Activated T-helper 17 cell treated with anti-CD3 and anti-CD28 coated beads, Interleukin-2, amount 50 U/mL, for 72 hours (primary cell): ENCODE results near the gene DNAJB8. TPM values are rescaled to one million over a fixed set of nuclear protein-coding genes. Genes with fewer than 3 reads are reported as not detected.

Source experiments
- ATAC-seq: fragments of 150-1000 bp; cut with Tn5 transposase; replicated peaks from 2 replicates; pipeline ENCODE4 v1.10.0; 2021; ENCODE audit warnings: mild to moderate bottlenecking, moderate library complexity
- H3K27ac Mint-ChIP-seq: one replicate; pipeline ENCODE4 v1.8.0; 2022; ENCODE audit warnings: mixed read lengths
- H3K27me3 Mint-ChIP-seq: one replicate; pipeline ENCODE4 v1.8.0; 2022; ENCODE audit warnings: mixed read lengths
- H3K36me3 Mint-ChIP-seq: one replicate; pipeline ENCODE4 v1.8.0; 2022; ENCODE audit warnings: low read depth, mild to moderate bottlenecking, mixed read lengths
- H3K4me1 Mint-ChIP-seq: one replicate; pipeline ENCODE4 v1.8.0; 2022; ENCODE audit warnings: mixed read lengths
- H3K4me3 Mint-ChIP-seq: one replicate; pipeline ENCODE4 v1.8.0; 2022; ENCODE audit warnings: mild to moderate bottlenecking, mixed read lengths
- H3K9me3 Mint-ChIP-seq: one replicate; pipeline ENCODE4 v1.8.0; 2022; ENCODE audit warnings: mixed read lengths
- total RNA-seq, 2 donors: library from RNA; stranded (reverse); gene quantifications; one replicate each; pipeline ENCODE4 v1.2.3, GENCODE V29; 2022

Gene DNAJB8
- total RNA-seq, 2 donors from 2014 or later, result not detected

DNA sequence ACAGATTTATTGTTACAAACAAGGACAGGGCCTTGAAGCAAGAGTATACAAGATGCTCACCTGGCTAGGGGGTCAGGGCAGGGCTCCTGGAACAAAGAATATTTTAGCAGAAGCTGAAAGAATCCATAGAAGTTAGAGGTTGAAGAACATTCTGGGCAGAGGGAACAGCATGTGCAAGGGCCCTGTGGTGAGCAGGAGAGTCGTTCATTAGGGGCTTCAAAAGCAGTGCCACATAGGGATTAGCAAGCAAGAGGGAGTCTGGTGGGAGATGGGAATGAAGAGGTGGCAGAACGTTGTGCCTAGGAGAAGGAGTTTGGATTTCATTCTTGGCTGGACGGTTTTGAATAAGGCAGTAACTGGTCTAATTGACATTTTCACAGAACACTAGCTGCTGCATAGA lies 22.9 kb downstream of the DNAJB8 start:
- Mint-ChIP-seq H3K4me3 (no peak overlapping the region), H3K9me3 (peaks cover 12% of the 10 kb centered on the region), H3K4me1 (peaks cover 15% of the 10 kb centered on the region), H3K36me3 (no peaks in the 10 kb centered on the region), H3K27me3 (peaks cover 18% of the 10 kb centered on the region), H3K27ac (no peak overlapping the region)
- ATAC-seq, result no peak

DNA sequence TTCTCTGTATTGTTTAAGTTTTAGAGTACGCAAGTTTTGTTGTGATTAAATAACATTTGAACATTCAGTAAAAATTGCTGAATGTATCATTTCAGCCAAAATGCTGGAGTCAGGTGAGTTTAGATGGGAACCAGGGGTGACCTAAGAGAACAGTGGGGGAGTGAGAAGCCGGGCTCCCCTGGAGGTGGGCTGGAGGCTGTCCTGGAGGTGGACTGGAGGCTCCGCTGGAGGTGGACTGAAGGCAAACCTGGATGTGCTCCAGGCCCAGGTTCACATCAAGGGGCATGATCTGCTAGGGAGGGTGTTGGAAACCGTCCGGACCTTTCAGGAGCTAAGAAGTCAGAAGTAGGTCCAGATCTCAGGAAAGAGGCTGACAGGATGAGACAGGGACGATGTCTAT lies 23.7 kb downstream of the DNAJB8 start:
- H3K27ac Mint-ChIP-seq, result no peak overlapping the region
- H3K27me3 Mint-ChIP-seq, result peaks cover 18% of the 10 kb centered on the region
- no peaks in the 10 kb centered on the region for H3K36me3 Mint-ChIP-seq
- peaks cover 9% of the 10 kb centered on the region for H3K4me1 Mint-ChIP-seq
- no peak for ATAC-seq
- H3K4me3 Mint-ChIP-seq, result no peak overlapping the region
- peaks cover 8% of the 10 kb centered on the region for H3K9me3 Mint-ChIP-seq

DNA sequence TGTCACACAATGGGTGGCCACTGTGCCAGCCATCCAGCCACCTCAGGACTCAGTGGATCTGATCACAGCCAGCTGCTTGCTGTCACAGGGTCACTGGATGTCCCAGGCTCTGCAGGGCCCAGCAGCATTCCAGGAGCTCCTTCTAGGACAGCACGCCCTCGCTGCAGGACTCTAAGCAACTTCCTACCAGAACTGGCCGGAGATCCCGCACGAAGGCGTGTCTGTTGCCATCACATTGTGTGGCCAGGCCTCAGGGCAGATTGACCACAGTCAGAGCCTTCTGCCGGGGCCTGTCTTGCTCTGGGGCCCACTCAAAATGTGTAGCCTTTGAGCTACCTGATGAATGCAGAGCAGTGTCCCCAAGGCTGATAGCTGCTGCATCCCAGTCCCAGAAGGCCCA lies 24.6 kb downstream of the DNAJB8 start:
- Mint-ChIP-seq H3K36me3 (no peaks in the 10 kb centered on the region), H3K27me3 (peaks cover 18% of the 10 kb centered on the region), H3K4me3 (no peak overlapping the region), H3K4me1 (peaks cover 2% of the 10 kb centered on the region), H3K9me3 (peaks cover 5% of the 10 kb centered on the region), H3K27ac (no peak overlapping the region)
- no peak for ATAC-seq

DNA sequence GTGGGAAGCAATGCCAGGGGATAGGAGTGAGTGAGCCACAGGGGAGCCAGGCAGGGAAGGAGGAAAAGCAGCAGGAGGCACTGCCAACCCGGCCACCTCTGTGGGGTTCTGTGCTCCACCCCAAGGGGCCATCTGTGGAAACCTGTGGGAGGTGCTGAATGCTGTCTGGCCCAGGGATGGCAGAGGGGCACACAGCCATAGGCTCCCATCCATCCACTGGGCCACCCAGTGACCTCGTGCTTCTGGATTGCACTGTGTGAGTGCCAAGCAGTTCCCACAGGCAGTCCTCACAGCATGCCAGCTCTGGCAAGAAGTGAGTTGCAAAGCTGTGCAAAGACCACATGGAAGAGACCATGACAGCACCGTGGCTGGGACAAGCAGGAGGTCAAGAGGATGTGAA lies 27.5 kb downstream of the DNAJB8 start:
- Mint-ChIP-seq H3K36me3 (no peaks in the 10 kb centered on the region), H3K9me3 (no peaks in the 10 kb centered on the region), H3K27ac (no peak overlapping the region), H3K27me3 (peaks cover 29% of the 10 kb centered on the region), H3K4me3 (no peak overlapping the region), H3K4me1 (no peaks in the 10 kb centered on the region)
- no peak for ATAC-seq

DNA sequence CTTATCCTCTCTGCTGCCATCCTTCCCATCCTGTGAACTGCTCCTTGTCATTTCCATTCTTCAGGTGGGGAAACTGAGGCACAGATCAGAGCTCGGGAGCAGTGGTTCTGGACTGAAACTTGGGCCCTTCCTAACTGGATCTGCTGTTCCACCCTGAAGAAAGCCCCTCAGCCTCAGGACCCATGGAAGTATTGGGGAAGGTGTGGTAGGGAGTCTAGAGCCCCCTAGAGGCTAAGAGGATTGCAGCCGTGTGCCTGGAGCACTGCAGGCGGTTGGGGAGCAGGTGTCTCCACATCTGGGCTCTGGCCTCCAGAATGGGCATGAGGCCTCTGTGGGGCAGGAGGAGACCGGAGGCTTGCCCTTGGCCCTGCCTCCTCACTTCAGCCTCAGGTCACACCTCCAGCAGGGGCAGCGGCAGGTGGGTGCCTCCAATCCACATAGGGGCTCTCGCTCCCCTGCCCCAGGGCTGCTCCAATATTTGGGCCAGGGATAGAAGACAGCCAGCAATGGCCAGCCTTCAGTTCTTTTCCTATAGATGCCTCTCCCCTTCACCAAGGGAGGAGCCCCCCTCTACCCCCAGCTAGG lies 28.1 kb downstream of the DNAJB8 start:
- ATAC-seq, result no peak

DNA sequence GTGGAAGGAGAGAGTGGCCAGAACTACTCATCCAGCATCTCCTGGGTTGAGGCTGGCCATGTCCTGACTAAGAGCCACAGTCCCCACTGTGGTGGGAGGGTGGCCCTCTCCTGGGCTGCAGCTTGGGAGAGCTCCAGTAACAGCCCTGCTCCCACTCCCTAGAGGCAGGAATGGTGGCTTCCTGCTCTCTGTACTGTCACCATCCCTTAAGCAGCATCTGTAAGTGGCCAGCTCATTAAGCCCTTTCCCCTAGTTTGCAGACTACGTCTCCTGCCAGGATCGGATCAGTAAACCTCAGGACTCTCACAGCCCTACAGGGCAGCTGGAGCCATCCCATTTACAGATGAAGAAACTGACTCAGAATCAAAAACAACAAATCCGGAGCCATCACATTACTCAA lies 30.5 kb downstream of the DNAJB8 start:
- peaks cover 41% of the 10 kb centered on the region for H3K27me3 Mint-ChIP-seq
- no peaks in the 10 kb centered on the region for H3K9me3 Mint-ChIP-seq
- no peak for ATAC-seq
- H3K4me3 Mint-ChIP-seq, result no peak overlapping the region
- peaks cover 7% of the 10 kb centered on the region for H3K4me1 Mint-ChIP-seq
- H3K27ac Mint-ChIP-seq, result no peak overlapping the region
- H3K36me3 Mint-ChIP-seq, result peaks cover 8% of the 10 kb centered on the region

More for the DNA sequence above, 28.1 kb downstream of the DNAJB8 start:
- H3K27me3 Mint-ChIP-seq, result peaks cover 31% of the 10 kb centered on the region
- H3K36me3 Mint-ChIP-seq, result no peaks in the 10 kb centered on the region
- H3K27ac Mint-ChIP-seq, result no peak overlapping the region
- H3K4me3 Mint-ChIP-seq, result no peak overlapping the region
- H3K4me1 Mint-ChIP-seq, result no peaks in the 10 kb centered on the region
- H3K9me3 Mint-ChIP-seq, result no peaks in the 10 kb centered on the region

DNA sequence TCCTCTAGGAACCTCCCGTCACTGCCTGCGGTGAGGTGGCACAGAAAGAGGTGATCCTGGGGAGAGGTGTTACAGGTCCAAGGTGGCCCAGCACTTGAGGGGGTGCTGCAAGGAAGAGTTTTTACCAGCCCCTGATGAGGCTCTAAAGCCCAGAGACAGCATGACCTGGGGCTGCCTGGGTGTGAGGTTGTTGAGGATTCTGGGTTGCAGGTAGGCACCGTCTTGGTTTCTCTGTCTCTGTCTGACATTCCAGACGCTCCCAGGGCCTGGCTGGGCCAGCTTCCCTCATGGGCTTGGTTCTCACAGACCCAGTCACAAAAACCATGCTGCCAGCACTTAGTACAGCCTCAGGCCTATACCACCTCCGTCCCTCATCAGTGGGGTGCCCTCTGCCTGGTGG lies 31.1 kb downstream of the DNAJB8 start:
- peaks cover 45% of the 10 kb centered on the region for H3K27me3 Mint-ChIP-seq

DNA sequence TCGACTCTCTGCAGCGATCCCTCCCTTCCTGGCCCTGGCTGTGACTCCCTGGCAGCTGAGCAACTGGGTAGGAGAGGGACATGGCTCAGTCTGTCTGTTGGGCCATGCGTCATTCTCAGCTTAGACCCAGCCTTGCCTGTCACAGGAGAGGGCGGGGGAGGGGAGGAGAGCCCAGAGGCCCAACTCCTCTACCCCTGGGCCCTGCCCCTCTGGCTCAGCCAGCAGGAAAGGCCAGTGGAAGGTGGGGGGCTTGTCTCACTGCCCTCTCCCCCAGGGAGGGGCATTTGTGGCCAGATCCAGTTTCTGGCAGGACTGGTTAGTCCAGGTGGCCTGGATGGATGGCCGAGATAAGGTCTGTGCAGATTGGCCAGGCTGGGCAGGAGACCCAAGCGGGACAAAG lies 31.6 kb downstream of the DNAJB8 start:
- H3K27me3 Mint-ChIP-seq, result peaks cover 45% of the 10 kb centered on the region
- peaks cover 8% of the 10 kb centered on the region for H3K36me3 Mint-ChIP-seq
- H3K9me3 Mint-ChIP-seq, result no peaks in the 10 kb centered on the region
- peaks cover 7% of the 10 kb centered on the region for H3K4me1 Mint-ChIP-seq
- no peak overlapping the region for H3K4me3 Mint-ChIP-seq
- H3K27ac Mint-ChIP-seq, result no peak overlapping the region
- no peak for ATAC-seq

More for the DNA sequence above, 31.1 kb downstream of the DNAJB8 start:
- Mint-ChIP-seq H3K4me3 (no peak overlapping the region), H3K9me3 (no peaks in the 10 kb centered on the region), H3K4me1 (peaks cover 7% of the 10 kb centered on the region), H3K27ac (no peak overlapping the region), H3K36me3 (peaks cover 8% of the 10 kb centered on the region)
- no peak for ATAC-seq

DNA sequence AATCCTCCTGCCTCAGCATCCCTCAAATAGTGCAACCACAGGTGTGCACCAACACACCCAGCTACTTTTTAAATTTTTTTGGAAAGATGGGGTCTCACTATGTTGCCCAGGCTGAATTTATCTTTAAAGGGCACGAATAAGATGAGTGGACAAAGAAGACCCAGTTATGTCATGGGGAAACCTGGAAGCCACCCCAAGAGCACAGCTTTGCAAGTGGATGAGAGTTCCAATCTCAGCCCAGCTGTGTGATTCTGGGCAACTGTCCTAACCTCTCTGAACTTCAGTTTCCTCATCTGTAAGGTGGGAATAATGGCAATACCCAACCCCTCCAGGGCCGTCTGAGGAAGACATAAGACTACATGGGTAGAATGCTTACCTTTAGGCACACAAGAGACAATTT lies 32.2 kb downstream of the DNAJB8 start:
- Mint-ChIP-seq H3K36me3 (peaks cover 8% of the 10 kb centered on the region), H3K9me3 (no peaks in the 10 kb centered on the region), H3K27ac (no peak overlapping the region), H3K4me3 (no peak overlapping the region), H3K4me1 (peaks cover 7% of the 10 kb centered on the region), H3K27me3 (peaks cover 42% of the 10 kb centered on the region)
- no peak for ATAC-seq

DNA sequence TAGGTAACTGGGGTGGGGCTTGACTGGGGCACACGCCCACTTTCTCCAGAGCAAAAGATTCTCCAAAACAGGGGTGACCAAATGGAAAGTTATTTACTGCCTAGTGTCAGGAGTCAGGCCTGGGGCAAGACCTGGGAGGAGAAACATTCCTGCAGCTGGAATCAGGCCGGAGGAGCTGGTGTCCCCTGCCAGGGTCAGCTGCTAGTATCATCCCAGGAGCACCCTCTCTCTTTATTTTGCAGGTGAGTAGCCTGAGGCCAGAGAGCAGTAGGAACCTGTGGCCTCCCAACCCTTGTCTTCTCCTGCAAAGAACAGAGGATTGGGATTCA lies 32.9 kb downstream of the DNAJB8 start:
- Mint-ChIP-seq H3K4me3 (no peak overlapping the region), H3K27me3 (peaks cover 35% of the 10 kb centered on the region), H3K4me1 (peaks cover 7% of the 10 kb centered on the region), H3K27ac (no peak overlapping the region), H3K9me3 (no peaks in the 10 kb centered on the region), H3K36me3 (peaks cover 8% of the 10 kb centered on the region)
- no peak for ATAC-seq

DNA sequence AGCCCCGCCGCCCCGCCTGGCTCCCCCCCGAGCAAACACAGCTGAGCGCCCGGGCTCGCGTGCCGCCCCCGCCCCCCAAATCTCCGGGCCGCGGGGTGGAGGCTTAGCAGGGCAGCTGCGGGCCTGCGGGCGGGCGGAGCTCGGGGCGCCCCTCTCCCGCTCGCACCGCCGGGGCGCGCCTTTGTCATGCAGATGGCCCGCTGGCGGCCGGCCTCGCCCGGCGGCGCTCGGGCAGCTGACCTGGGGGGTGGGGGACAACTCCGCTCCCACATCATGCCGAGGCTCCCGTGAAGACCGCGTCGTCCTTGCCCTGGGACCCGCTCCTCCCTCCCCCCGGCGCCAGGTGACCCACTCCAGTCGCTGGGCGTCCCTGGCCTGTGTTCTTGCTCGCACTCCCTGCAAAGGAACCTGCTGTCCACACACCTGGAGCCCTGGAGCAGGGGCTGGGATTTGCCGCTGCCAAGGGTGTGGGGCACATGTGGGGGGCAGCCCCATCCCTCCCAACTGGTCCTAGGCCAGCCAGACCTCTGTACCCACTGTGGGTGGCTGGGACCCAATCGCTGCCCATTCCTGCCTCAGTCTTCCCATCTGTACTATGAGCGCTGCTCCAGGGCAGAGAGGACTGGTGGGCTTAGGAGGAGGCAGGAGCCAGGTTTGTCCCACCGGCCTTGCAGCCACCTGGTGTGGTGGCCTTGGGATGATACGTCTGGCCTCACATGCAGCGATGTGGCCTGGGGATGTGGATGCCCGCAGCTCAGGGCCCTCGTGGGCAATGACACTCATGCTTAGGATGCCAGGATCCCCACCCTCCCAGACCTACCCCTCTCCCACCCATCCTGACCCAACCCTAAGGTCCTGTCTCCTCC lies 33.5 kb downstream of the DNAJB8 start:
- Mint-ChIP-seq H3K4me3 (no peak overlapping the region), H3K4me1 (peaks cover 7% of the 10 kb centered on the region), H3K36me3 (peaks cover 8% of the 10 kb centered on the region), H3K9me3 (no peaks in the 10 kb centered on the region), H3K27ac (no peak overlapping the region), H3K27me3 (peaks cover 39% of the 10 kb centered on the region)
- ATAC-seq, result no peak

DNA sequence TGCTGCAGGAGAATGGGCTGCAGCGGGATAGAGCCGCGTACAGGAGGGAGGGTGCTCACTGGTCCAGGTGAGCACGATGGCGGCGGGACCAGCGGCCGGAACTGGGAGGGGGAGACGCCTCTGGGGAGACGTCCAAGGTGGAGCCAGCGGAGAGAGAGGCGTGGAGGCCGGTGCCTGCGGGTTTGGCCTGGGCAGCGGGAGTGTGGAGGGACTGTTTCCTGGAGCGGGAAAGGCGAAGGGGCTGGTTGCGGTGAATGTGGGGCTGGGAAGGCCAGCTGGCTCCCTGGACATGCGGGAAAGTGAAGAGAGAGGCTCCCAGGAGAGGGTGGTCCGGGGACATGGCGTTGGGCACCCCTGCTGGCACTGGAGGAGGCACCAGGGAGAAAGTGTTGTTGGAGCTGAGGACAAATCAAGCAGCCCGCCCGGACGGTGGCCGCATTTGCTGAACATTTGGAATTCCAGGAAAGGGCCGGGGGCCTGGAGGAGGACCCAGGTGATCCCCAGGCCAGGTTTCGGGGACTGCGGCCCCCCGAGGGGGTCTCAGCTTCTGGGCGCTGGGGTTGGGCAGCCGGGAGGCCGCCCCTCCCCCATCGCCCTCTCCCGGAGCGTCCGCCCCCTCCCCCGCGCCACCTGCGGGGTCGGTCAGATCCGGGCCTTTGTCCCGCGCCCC lies 34.3 kb downstream of the DNAJB8 start:
- no peak overlapping the region for H3K27ac Mint-ChIP-seq

DNA sequence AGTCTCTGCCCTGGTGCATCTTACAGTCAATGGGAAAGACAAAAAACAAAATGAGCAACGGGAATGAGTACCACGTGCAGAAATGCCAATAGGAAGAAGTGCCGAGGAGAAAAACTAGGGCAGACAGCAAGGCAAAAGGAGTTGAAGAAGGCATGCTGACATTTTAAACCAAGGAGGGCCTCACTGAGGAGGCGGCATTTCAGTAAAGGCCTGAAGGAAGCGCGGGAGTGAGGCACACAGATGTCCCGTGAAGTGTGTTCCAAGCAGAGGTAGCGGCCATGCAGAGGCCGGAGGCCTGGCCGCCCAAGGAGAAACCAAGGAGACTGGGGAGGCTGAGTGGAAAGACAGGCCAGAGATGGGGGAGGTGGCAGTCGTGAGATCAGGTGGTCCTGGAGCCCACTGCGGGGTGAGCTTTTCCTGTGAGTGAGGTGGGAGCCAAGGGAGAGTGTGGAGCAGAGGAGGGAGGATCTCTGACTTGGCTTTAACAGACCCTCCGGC lies 34.8 kb downstream of the DNAJB8 start:
- Mint-ChIP-seq H3K9me3 (no peaks in the 10 kb centered on the region), H3K27me3 (peaks cover 44% of the 10 kb centered on the region), H3K27ac (no peak overlapping the region), H3K4me1 (peaks cover 7% of the 10 kb centered on the region), H3K4me3 (peak overlapping the region; percentile 35), H3K36me3 (peaks cover 8% of the 10 kb centered on the region)
- ATAC-seq, result no peak

More for the DNA sequence above, 34.3 kb downstream of the DNAJB8 start:
- Mint-ChIP-seq H3K4me1 (peaks cover 7% of the 10 kb centered on the region), H3K36me3 (peaks cover 8% of the 10 kb centered on the region), H3K27me3 (peaks cover 42% of the 10 kb centered on the region), H3K9me3 (no peaks in the 10 kb centered on the region), H3K4me3 (peak overlapping the region; percentile 35)
- no peak for ATAC-seq

DNA sequence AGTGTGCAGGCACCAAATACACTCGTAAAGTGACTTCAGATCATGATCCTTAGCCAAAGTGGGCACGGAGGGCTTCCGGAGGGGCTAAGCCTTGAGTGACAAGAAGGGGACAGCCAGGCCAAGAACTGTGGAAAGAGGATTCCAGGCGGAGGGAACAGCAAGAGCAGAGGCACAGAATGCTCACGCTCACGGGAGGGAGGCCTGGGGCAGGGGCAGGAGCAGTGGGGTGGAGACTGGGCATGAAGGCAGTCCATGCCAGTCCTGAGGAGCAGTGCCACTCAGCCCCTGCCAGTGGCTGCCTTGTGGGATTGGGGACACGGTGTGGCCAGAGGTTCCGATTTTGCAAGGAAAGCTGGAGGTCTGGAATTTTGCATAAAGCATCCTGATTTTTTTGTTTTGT lies 36.0 kb downstream of the DNAJB8 start:
- H3K27me3 Mint-ChIP-seq, result peaks cover 34% of the 10 kb centered on the region
- ATAC-seq, result no peak
- peaks cover 7% of the 10 kb centered on the region for H3K4me1 Mint-ChIP-seq
- peaks cover 8% of the 10 kb centered on the region for H3K36me3 Mint-ChIP-seq
- H3K4me3 Mint-ChIP-seq, result no peak overlapping the region
- H3K27ac Mint-ChIP-seq, result no peak overlapping the region
- no peaks in the 10 kb centered on the region for H3K9me3 Mint-ChIP-seq

DNA sequence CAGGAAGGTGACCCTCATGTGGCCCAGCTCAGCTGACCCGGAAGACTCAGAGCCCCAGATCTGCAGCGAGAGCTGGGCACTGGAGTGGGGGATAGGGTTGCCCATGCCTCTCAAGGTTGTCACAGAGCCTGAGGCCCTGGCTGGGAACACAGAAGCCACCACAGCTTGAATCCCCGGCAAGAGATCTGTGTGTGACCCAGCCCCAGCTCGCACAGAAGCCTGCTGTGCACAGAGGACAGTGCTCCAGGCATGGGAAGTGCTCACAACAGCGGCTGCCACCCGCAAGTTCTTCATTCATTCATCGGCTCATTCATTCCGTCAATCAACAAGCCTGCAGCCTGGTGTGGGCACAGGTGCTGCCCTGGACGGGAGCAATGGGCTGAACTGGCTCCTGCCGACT lies 36.4 kb downstream of the DNAJB8 start:
- no peaks in the 10 kb centered on the region for H3K9me3 Mint-ChIP-seq
- ATAC-seq, result no peak
- H3K27ac Mint-ChIP-seq, result no peak overlapping the region
- peaks cover 7% of the 10 kb centered on the region for H3K4me1 Mint-ChIP-seq
- H3K36me3 Mint-ChIP-seq, result peaks cover 8% of the 10 kb centered on the region
- no peak overlapping the region for H3K4me3 Mint-ChIP-seq
- peaks cover 34% of the 10 kb centered on the region for H3K27me3 Mint-ChIP-seq
